Fibroblast of skin of left quadriceps (primary cell): ENCODE results near the gene ADARB2.
"Not testable (repeated sequence)": the region's sequence is repeated elsewhere in the genome, so short reads cannot be mapped to it uniquely, and the experiment has no call there.

Source experiments
- DNase-seq, 2 experiments: peaks; one replicate each; pipeline ENCODE4 v3.0.0-alpha.2; 2013; ENCODE audit warnings: low read depth in 2 of 2

Gene ADARB2

GRCh38 chr10:1549591-1550290, 187.6 kb downstream of the ADARB2 start:
- DNase-seq, result no peak

DNA sequence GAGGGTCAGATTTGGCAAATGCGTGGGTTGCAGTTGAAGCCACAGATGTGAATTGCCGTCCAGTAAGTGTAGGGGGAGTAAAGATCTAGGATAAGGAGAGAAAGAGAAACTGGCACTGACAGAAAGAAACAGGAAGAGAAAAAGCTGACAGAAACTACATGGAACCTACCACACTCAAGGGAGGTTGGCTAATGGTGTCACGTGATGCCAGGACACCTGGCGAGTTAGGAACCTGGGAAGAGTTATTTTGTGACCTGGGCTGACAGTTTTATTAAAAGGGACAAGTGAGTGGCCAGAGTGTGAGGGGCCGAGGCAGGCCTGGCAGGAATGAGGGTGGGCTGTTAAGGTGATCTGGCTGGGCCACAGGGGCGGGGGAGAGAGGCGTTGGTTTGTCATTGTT, 188.7 kb downstream of the ADARB2 start:
- DNase-seq, result no peak

GRCh38 chr10:1548146-1548545, 189.2 kb downstream of the ADARB2 start:
- no peak for DNase-seq

- DNase-seq, result no peak
These were observed 190.8 kb downstream of the ADARB2 start for GRCh38 chr10:1546431-1547110.

GRCh38 chr10:1545524-1545923, 191.8 kb downstream of the ADARB2 start:
- DNase-seq, result no peak

GRCh38 chr10:1544929-1545328, 192.4 kb downstream of the ADARB2 start:
- no peak for DNase-seq

DNA sequence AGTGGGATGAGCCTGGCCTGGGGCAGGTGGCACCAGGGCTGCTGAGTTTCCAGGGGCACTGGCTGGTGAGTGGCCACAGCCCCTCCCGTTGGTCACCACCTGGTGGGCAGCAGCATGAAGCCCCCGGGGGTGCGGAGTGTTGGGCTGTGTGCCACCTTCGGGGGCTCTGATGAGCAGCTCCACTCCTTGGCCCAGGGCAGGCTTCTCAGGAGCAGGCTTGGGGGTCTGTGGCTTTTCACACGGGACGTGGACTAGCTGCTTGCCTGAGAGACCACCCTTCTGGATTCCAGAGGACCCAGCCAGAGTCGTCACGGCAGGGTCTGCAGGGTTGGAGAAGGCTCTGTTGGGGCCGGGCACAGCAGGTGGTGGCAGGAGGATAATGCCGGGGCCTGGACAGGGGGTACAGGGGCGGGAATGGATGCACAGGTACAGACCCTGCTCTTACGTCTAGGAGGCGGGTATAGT, 193.1 kb downstream of the ADARB2 start:
- no peak for DNase-seq

- no peak for DNase-seq
These were observed 193.7 kb downstream of the ADARB2 start for GRCh38 chr10:1543596-1543995.

DNA sequence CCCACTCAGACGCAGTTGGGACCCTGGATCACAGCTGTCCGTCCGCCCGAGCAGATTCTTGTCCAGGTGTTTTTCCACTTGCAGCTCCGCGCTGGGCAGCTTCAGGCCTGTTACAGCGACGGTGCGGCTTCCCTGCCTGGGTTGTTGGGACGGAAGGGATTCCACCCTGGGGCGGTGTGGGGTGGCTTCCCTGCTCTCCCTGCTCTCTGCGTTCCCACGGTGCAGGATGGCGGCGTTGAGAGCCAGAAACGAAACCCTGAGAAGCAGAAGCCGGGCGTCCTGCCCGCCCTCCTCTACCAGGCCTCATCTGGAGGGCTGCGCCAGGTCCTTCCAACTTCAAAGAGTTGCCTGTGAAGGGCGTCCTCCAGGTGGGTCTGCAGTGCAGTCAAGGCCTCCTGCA, 194.4 kb downstream of the ADARB2 start:
- DNase-seq, result no peak

DNA sequence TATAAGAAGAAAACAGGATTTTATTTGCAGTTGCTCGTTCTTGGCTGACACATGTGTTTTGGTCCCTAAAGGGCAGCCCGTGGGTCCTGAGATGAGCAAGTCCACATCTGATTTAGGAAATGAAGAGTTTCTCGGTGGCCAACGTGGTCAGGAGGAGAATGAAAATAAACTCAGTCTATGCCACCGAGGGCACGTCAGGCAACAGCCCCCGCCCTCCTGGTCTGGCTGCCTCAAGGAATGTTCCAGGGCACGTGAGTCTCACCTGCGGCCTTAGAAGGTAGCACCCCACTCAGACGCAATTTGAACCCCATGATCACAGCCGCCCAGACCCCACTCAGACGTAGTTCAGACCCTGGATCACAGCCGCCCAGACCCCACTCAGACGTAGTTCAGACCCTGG, 197.2 kb downstream of the ADARB2 start:
- no peak for DNase-seq

DNA sequence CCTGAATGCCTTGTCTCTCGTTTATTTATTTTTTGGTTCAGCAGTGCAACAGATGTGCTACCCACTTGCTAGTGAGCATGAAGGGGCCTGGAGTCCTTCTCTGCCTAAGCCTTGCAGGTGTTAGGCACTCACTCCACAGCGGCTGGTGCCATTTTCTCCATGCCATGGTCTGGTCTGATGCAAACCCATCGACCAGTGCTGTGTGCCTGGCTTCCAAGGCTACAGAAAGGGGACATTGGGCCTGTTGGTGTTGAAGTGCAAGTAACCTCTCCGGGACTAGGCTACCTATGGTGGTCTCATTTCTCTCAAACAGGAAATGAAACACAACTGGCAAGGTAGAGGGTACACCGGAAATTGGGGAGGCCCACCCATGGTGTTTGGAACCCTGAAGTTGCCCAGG, 198.1 kb downstream of the ADARB2 start:
- DNase-seq, result no peak

GRCh38 chr10:1538531-1539061, 198.7 kb downstream of the ADARB2 start:
- no peak for DNase-seq

- DNase-seq, result no peak
These were observed 199.2 kb downstream of the ADARB2 start for GRCh38 chr10:1538121-1538520.

DNA sequence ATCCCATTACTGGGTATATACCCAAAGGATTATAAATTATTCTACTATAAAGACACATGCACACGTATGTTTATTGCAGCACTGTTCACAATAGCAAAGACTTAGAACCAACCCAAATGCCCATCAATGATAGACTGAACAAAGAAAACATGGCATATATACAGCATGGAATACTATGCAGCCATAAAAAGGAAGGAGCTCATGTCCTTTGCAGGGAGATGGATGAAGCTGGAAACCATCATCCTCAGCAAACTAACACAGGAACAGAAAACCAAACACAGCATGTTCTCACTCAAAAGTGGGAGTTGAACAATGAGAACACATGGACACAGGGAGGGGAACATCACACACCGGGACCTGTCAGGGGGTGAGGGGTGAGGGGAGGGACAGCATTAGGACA, 199.9 kb downstream of the ADARB2 start:
- not testable (repeated sequence) for DNase-seq

GRCh38 chr10:1536341-1536740, 201.0 kb downstream of the ADARB2 start:
- no peak for DNase-seq

DNA sequence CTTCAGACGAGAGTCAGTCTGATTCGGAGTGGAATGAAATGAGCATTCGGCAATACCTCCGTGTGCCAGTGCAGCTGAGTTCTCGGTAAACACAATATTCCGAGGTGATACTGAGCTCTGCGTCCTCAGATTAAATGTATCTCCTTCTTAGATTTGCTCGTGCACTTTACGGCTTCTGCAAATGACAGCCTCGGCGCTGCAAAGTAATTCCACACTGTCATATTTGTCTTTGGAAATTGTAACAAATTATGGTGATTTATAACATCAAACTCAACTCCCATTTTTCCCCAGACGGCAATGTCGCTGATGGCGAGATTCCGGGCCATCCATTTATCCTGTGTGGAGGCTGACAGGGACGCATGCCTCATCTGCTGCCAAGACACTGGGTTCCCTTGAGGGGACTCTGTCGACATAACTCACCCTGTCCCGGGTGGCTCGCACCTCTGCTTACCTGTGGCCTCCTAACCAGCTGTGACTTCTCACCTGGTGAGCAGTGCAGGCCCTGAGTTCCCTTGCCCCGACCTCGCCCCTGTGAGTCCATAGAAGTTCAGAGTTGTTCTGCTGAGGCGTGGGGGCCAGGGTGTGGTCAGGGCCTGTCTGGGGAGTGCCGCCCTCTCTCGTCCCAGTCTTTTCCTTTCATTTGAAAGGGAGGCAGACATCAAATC, 201.9 kb downstream of the ADARB2 start:
- no peak for DNase-seq

GRCh38 chr10:1534820-1535219, 202.5 kb downstream of the ADARB2 start:
- DNase-seq, result no peak

DNA sequence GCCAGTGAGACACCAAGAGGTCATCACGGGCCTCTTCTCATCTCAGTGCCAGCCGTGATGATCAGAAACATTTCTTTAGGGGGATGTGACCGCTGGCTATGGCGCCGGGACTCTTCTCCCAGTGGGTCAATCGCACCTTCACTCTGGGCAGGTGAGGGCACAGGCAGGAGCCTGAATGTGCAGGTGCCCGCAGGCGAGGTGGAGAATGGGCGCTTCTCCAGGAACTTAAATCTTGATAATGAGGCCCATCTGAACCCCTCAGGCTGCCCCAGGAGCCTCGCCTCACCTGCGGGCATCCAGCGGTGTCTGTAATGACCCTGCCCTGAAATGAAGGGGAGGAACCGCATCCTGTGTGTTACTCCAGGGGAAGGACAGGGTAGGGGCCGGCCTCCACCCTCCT, 204.7 kb downstream of the ADARB2 start:
- no peak for DNase-seq

- no peak for DNase-seq
These were observed 205.3 kb downstream of the ADARB2 start for GRCh38 chr10:1531883-1532597.

- DNase-seq, result no peak
These were observed 206.3 kb downstream of the ADARB2 start for GRCh38 chr10:1530871-1531517.

DNA sequence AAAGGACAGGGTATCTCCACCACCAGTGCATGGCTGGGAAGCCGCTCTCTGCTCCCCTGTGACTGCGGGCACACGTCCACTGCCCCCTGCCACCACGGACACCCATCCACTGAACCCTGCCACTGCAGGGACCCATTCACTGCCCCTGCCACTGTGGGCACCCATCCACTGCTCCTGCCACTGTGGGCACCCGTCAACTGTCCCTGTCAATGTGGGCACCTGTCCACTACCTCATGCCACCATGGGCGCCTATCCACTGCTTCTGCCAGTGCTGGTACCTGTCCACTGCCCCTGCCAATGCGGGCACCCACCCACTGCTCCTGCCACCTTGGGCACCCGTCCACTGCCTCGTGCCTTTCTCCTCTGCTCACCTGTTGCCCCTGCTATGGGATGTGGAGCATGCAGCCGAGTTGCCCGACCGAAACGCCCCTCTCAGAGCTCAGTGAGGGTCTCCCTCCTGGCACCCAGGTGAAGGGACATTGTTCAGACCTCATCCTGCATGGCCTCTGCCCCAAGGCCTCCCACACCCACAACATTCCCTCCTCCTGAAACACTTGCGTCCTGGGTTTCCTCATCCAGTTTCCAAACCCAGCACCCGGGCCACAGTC, 207.4 kb downstream of the ADARB2 start:
- DNase-seq, result no peak
